OCI-LY3 (cell line): Measurements from ENCODE around the gene SLC37A1.

ENCODE experiments used
- EZH2phosphoT487 ChIP-seq: fragments of 200-600 bp; shearing (Covaris generic); IDR thresholded peaks from 2 replicates; pipeline ENCODE4 v1.6.1; 2018; ENCODE audit warnings: antibody characterized with exemption, mixed run types, low read depth
- TF ChIP-seq, protein P1 (sequence below): fragments of 200-600, 300-600 bp; sonication (generic); IDR thresholded peaks from 2 replicates; pipeline ENCODE4 v1.5.1; 2014; ENCODE audit warnings: antibody characterized with exemption, low read length, low read depth

DNA sequence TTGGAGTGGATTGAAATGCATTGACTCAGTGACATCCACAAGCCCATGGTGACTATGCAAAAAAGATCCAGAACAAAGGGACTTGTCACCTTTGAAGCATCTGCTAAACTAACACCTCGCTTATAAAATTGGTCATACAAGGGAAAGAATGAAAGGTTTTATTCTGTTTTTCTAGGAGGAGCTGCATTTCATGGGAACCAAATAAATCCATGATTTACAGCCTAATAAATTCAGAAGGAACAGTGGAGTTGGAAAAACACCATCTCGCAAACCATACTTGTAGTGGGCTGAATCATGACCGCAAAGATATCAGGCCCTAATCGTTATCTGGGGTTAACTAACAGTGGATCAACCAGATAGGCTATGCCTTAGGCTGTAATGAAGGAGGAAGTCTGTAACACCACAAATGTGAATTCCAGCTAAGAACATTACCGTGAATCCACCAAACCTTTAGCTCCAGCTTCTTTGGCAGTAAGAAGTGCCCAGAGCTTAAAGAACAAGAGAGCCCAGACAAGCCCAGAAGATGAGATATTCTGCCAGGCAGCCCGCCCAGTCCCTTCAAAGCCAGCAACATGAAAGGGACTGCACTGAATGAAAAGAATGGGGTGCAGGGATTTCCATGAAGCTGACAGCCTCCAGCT, 45.0 kb upstream of the SLC37A1 start:
- TF ChIP-seq, protein P1, sequence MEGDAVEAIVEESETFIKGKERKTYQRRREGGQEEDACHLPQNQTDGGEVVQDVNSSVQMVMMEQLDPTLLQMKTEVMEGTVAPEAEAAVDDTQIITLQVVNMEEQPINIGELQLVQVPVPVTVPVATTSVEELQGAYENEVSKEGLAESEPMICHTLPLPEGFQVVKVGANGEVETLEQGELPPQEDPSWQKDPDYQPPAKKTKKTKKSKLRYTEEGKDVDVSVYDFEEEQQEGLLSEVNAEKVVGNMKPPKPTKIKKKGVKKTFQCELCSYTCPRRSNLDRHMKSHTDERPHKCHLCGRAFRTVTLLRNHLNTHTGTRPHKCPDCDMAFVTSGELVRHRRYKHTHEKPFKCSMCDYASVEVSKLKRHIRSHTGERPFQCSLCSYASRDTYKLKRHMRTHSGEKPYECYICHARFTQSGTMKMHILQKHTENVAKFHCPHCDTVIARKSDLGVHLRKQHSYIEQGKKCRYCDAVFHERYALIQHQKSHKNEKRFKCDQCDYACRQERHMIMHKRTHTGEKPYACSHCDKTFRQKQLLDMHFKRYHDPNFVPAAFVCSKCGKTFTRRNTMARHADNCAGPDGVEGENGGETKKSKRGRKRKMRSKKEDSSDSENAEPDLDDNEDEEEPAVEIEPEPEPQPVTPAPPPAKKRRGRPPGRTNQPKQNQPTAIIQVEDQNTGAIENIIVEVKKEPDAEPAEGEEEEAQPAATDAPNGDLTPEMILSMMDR, result no peak
- no peak for TF ChIP-seq EZH2phosphoT487
